NCI-H460 (cell line): ENCODE data around the gene LEMD2. TPM values are rescaled to one million over a fixed set of nuclear protein-coding genes. Genes with fewer than 3 reads are reported as not detected.

Experiments
- DNase-seq: peaks from one replicate; pipeline ENCODE4 v3.0.0-alpha.2; 2016; ENCODE audit warnings: low read depth; ENCODE audit errors: extremely low read depth
- total RNA-seq: library from RNA; depleted of rRNA; stranded (reverse); fragments of >200 nt; shearing (Covaris generic); gene quantifications from 2 replicates; pipeline ENCODE4 v1.2.3, GENCODE V29; 2014

LEMD2 gene
- total RNA-seq, 1 experiment from 2014 or later = 39.6 TPM

- no peak for DNase-seq
Measured at GRCh38 chr6:33761581-33761921, 27.4 kb downstream of the LEMD2 start.

GRCh38 chr6:33759887-33760629, 28.9 kb downstream of the LEMD2 start:
- DNase-seq = no peak

- DNase-seq = no peak
Measured at GRCh38 chr6:33758815-33759216, 30.1 kb downstream of the LEMD2 start.

GRCh38 chr6:33757906-33758305, 31.0 kb downstream of the LEMD2 start:
- no peak for DNase-seq

GRCh38 chr6:33757113-33757512, 31.8 kb downstream of the LEMD2 start:
- no peak for DNase-seq

- no peak for DNase-seq
Measured at GRCh38 chr6:33756211-33756954, 32.5 kb downstream of the LEMD2 start.

GRCh38 chr6:33755070-33755869, 33.7 kb downstream of the LEMD2 start:
- DNase-seq = no peak

- no peak for DNase-seq
Measured at GRCh38 chr6:33754222-33754621, 34.7 kb downstream of the LEMD2 start.

GRCh38 chr6:33752646-33753015, 36.3 kb downstream of the LEMD2 start:
- DNase-seq = no peak

- DNase-seq = no peak
Measured at GRCh38 chr6:33751771-33752645, 36.9 kb downstream of the LEMD2 start.

GRCh38 chr6:33750244-33750991, 38.5 kb downstream of the LEMD2 start:
- no peak for DNase-seq

- DNase-seq = no peak
Measured at GRCh38 chr6:33749401-33749800, 39.5 kb downstream of the LEMD2 start.

- no peak for DNase-seq
Measured at GRCh38 chr6:33748841-33749240, 40.1 kb downstream of the LEMD2 start.

- no peak for DNase-seq
Measured at GRCh38 chr6:33747823-33748222, 41.1 kb downstream of the LEMD2 start.

- DNase-seq = no peak
Measured at GRCh38 chr6:33746651-33747100, 42.3 kb downstream of the LEMD2 start, which contains the start of gene IP6K3. Gene IP6K3 (minus strand): TSS chr6:33746905. CDS start chr6:33735476, 11,429 bp downstream.

- DNase-seq = no peak
Measured at GRCh38 chr6:33746036-33746600, 42.8 kb downstream of the LEMD2 start.

- no peak for DNase-seq
Measured at GRCh38 chr6:33745548-33745947, 43.4 kb downstream of the LEMD2 start.

- DNase-seq = no peak
Measured at GRCh38 chr6:33744895-33745546, 43.9 kb downstream of the LEMD2 start.
